Colonic mucosa (tissue), 4 donors: ENCODE results near the gene KRT86. TPM values are rescaled to one million over a fixed set of nuclear protein-coding genes. Genes with fewer than 3 reads are reported as not detected.
"Not testable (repeated sequence)": the region's sequence is repeated elsewhere in the genome, so short reads cannot be mapped to it uniquely, and the experiment has no call there.

Experiments
- DNase-seq: peaks from one replicate; pipeline ENCODE4 v3.0.0-alpha.2; 2020
- H3K27ac ChIP-seq: fragments of 200-600 bp; one replicate; pipeline ENCODE4 v1.8.0; 2021
- H3K27me3 ChIP-seq: fragments of 200-600 bp; one replicate; pipeline ENCODE4 v1.8.0; 2021
- H3K36me3 ChIP-seq: fragments of 200-600 bp; one replicate; pipeline ENCODE4 v1.8.0; 2021
- H3K4me1 ChIP-seq: fragments of 200-600 bp; one replicate; pipeline ENCODE4 v1.8.0; 2021; ENCODE audit warnings: mild to moderate bottlenecking
- H3K4me3 ChIP-seq: fragments of 200-600 bp; one replicate; pipeline ENCODE4 v1.8.0; 2021
- H3K9ac ChIP-seq, 2 donors: one replicate each; pipeline ENCODE4 v1.7.0; 2013; ENCODE audit warnings: control low read depth in 2 of 2, low read depth in 2 of 2, low read length in 2 of 2
- H3K9me3 ChIP-seq: fragments of 200-600 bp; one replicate; pipeline ENCODE4 v1.8.0; 2021
- intact Hi-C: fragments of 100-400 bp; cut with DNase I; formaldehyde crosslinking; loops from one replicate; pipeline ENCODE4 v1.14.1; 2022
- total RNA-seq, 2 donors: library from RNA; stranded (reverse); fragmentation: NEBNext Ultra II Directional in 1 of 2; extraction: Animal tissue kit (Norgen Biotek cat#: 25700) in 1 of 2; gene quantifications; one replicate each; pipeline ENCODE4 v1.2.1, GENCODE V29; 2021
- TF ChIP-seq, protein P1 (sequence below): fragments of 200-600 bp; IDR thresholded peaks from one replicate; pipeline ENCODE4 v1.8.0; 2022; ENCODE audit warnings: antibody characterized with exemption, mild to moderate bottlenecking
- donor health status: healthy.
- donor health status: DM: no; HTN: no; CAD: no.
- donor health status: DM: no; HTN: no; CAD: no.

KRT86 gene
- total RNA-seq, 2 donors from 2014 or later: 0.16 TPM; not detected in 1

DNA sequence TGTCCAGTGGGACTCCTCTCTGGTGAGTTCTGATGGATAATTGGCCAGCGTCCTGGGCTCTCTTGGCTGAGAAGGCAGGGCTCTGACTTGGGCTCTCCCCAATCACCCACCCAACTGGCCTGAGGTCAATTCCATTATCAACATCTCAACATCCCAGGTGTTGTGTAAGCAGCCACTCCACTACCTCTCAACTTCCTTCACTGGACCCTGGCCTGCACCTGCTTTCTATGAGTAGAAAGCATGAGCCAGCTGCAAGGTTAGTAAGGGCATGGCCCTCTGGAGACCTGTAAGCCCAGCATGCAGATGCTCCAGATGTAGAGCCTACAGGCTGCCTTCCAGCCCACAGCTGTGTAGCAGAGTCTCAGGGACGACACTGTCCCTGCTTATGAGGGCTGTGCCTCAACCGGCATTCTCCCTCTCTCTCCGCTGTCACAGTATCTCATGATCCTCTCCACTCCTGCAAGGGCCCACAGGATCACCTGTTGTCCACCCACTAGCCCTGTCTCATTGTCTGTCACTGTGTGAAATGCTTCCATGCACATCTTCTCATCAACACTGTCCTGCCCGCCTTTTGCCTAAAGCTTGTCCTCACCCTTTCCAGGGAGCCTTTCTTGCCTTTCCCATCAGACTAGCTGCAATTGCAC, 22.2 kb downstream of the KRT86 start:
- Histone ChIP-seq H3K9ac (no peak overlapping the region), H3K4me1 (no peaks in the 10 kb centered on the region), H3K36me3 (no peaks in the 10 kb centered on the region), H3K9me3 (no peaks in the 10 kb centered on the region), H3K27ac (no peak overlapping the region), H3K27me3 (no peaks in the 10 kb centered on the region), H3K4me3 (no peak overlapping the region)
- intact Hi-C loops: no loop called here
- TF ChIP-seq, protein P1, sequence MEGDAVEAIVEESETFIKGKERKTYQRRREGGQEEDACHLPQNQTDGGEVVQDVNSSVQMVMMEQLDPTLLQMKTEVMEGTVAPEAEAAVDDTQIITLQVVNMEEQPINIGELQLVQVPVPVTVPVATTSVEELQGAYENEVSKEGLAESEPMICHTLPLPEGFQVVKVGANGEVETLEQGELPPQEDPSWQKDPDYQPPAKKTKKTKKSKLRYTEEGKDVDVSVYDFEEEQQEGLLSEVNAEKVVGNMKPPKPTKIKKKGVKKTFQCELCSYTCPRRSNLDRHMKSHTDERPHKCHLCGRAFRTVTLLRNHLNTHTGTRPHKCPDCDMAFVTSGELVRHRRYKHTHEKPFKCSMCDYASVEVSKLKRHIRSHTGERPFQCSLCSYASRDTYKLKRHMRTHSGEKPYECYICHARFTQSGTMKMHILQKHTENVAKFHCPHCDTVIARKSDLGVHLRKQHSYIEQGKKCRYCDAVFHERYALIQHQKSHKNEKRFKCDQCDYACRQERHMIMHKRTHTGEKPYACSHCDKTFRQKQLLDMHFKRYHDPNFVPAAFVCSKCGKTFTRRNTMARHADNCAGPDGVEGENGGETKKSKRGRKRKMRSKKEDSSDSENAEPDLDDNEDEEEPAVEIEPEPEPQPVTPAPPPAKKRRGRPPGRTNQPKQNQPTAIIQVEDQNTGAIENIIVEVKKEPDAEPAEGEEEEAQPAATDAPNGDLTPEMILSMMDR: no peak
- no peak for DNase-seq

DNA sequence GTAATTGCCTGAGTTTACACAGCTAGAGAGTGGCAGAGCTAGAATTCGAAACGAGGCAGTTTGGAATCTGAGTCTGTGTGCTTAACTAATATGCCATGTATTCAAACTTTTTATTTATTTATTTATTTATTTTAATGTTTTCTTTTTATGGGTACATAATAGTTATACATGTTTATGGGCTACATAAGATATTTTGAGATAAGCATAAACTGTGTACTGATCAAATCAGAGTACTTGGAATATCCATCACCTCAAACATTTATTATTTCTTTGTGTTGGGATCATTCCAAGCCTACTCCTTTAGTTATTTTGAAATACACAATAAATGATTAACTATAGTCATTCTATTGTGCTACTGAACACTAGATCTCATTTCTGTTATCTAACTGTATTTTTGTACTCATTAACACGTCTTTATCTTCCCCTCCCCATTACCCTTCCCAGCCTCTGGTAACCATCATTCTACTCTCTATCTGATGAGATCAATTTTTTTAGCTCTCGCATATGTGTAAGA, 24.3 kb downstream of the KRT86 start:
- Histone ChIP-seq H3K27ac (no peak overlapping the region), H3K4me3 (no peak overlapping the region), H3K9ac (no peak overlapping the region), H3K4me1 (no peaks in the 10 kb centered on the region), H3K27me3 (no peaks in the 10 kb centered on the region), H3K9me3 (no peaks in the 10 kb centered on the region), H3K36me3 (no peaks in the 10 kb centered on the region)
- intact Hi-C loops: no loop called here
- TF ChIP-seq, protein P1: no peak
- DNase-seq: no peak

GRCh38 chr12:52300796-52301691, 26.6 kb downstream of the KRT86 start:
- Histone ChIP-seq H3K4me1 (no peaks in the 10 kb centered on the region), H3K27ac (no peak overlapping the region), H3K9me3 (no peaks in the 10 kb centered on the region), H3K36me3 (no peaks in the 10 kb centered on the region), H3K4me3 (no peak overlapping the region), H3K9ac (no peak overlapping the region), H3K27me3 (no peaks in the 10 kb centered on the region)
- intact Hi-C loops: no loop called here
- TF ChIP-seq, protein P1: no peak
- no peak for DNase-seq

GRCh38 chr12:52301721-52302120, 27.3 kb downstream of the KRT86 start:
- H3K9me3 ChIP-seq, H3K9ac ChIP-seq, H3K36me3 ChIP-seq, H3K27ac ChIP-seq, H3K4me1 ChIP-seq, DNase-seq, H3K27me3 ChIP-seq, H3K4me3 ChIP-seq, intact Hi-C loops: not testable (repeated sequence)

- H3K27ac ChIP-seq, H3K4me1 ChIP-seq, intact Hi-C loops, H3K27me3 ChIP-seq, H3K9ac ChIP-seq, DNase-seq, H3K4me3 ChIP-seq, H3K9me3 ChIP-seq, H3K36me3 ChIP-seq: not testable (repeated sequence)
Observed at GRCh38 chr12:52302242-52302914, 27.9 kb downstream of the KRT86 start.

DNA sequence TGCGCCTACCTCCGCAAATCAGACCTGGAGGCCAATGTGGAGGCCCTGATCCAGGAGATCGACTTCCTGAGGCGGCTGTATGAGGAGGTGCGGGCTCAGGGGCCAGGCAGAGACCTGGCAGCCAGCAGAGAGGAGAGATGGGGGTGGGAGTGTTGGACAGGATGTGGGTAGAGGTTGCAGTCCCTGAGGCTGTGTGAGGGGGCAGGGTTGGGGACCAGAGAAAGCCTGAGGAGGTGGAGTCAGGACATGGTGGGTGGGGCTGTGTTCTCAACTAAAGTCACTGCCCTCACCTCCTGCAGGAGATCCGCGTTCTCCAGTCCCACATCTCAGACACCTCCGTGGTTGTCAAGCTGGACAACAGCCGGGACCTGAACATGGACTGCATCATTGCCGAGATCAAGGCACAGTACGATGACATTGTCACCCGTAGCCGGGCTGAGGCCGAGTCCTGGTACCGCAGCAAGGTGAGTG, 30.5 kb downstream of the KRT86 start:
- H3K27ac ChIP-seq, H3K36me3 ChIP-seq, H3K4me1 ChIP-seq, intact Hi-C loops, H3K9me3 ChIP-seq, DNase-seq, H3K4me3 ChIP-seq, H3K9ac ChIP-seq: not testable (repeated sequence)
- peaks cover 15% of the 10 kb centered on the region for H3K27me3 ChIP-seq
